CD4-positive, CD25-positive, alpha-beta regulatory T cell (primary cell): ENCODE measurements around the gene PLXNA4. TPM values are rescaled to one million over a fixed set of nuclear protein-coding genes. Genes with fewer than 3 reads are reported as not detected.

ENCODE experiments used
- ATAC-seq, 2 donors: fragments of 150-1000 bp; cut with Tn5 transposase; one replicate each; pipeline ENCODE4 v1.10.0; 2021; ENCODE audit warnings: low read depth in 2 of 2, moderate number of reproducible peaks in 2 of 2, moderate library complexity in 1 of 2
- DNase-seq, 3 donors: peaks; one replicate each; pipeline versions ENCODE4 v3.0.0 to v3.0.0-alpha.2; 2012 to 2022; ENCODE audit warnings: mixed read lengths in 1 of 3
- H3K27ac ChIP-seq: one replicate; pipeline ENCODE4 v1.7.0; 2013; ENCODE audit warnings: mild to moderate bottlenecking, low read length; ENCODE audit not compliant: insufficient read depth, poor library complexity, severe bottlenecking
- H3K27me3 ChIP-seq: one replicate; pipeline ENCODE4 v1.7.0; 2013; ENCODE audit warnings: low read length; ENCODE audit not compliant: control insufficient read depth, insufficient read depth
- H3K36me3 ChIP-seq: one replicate; pipeline ENCODE4 v1.7.0; 2013; ENCODE audit warnings: mild to moderate bottlenecking, low read length, moderate library complexity; ENCODE audit not compliant: control insufficient read depth, insufficient read depth
- H3K4me1 ChIP-seq: 2 replicates; pipeline ENCODE4 v1.7.0; 2013; ENCODE audit warnings: mild to moderate bottlenecking, low read length; ENCODE audit not compliant: insufficient read depth, control insufficient read depth, poor library complexity, severe bottlenecking
- H3K4me3 ChIP-seq: one replicate; pipeline ENCODE4 v1.7.0; 2013; ENCODE audit warnings: low read depth, mild to moderate bottlenecking, low read length, moderate library complexity
- H3K9me3 ChIP-seq, 2 experiments: 1 replicate in 1 of 2; 2 replicates in 1 of 2; pipeline ENCODE4 v1.7.0; 2013; ENCODE audit warnings: low read length in 2 of 2, mild to moderate bottlenecking in 1 of 2, moderate library complexity in 1 of 2; ENCODE audit not compliant: control insufficient read depth in 2 of 2
- H3K27ac Mint-ChIP-seq, 3 donors: one replicate each; pipeline ENCODE4 v1.8.0; 2020 to 2022; ENCODE audit warnings: mild to moderate bottlenecking in 3 of 3, mixed read lengths in 3 of 3, moderate library complexity in 2 of 3
- H3K27me3 Mint-ChIP-seq: one replicate; pipeline ENCODE4 v1.8.0; 2022; ENCODE audit warnings: mild to moderate bottlenecking, mixed read lengths
- H3K36me3 Mint-ChIP-seq: one replicate; pipeline ENCODE4 v1.8.0; 2020; ENCODE audit warnings: mixed read lengths
- H3K4me1 Mint-ChIP-seq, 4 donors: one replicate each; pipeline ENCODE4 v1.8.0; 2020 to 2022; ENCODE audit warnings: mixed read lengths in 4 of 4, mild to moderate bottlenecking in 1 of 4
- H3K4me3 Mint-ChIP-seq, 4 donors: one replicate each; pipeline ENCODE4 v1.8.0; 2020 to 2022; ENCODE audit warnings: mild to moderate bottlenecking in 4 of 4, mixed read lengths in 4 of 4, moderate library complexity in 3 of 4
- H3K9me3 Mint-ChIP-seq, 7 donors: one replicate each; pipeline ENCODE4 v1.8.0; 2020 to 2022; ENCODE audit warnings: mixed read lengths in 7 of 7, mild to moderate bottlenecking in 3 of 7, moderate library complexity in 2 of 7
- polyA plus RNA-seq, 4 donors: library from polyadenylated mRNA; unstranded; fragments of 300-500 nt; fragmentation: Illumina TruSeq; gene quantifications; one replicate each; pipeline ENCODE4 v1.2.3, GENCODE V29; 2021
- total RNA-seq: library from RNA; stranded (reverse); gene quantifications from one replicate; pipeline ENCODE4 v1.2.3, GENCODE V29; 2022

PLXNA4 gene
- total and polyA plus RNA-seq, 5 donors from 2014 or later: 0.27 TPM; not detected in 4

DNA sequence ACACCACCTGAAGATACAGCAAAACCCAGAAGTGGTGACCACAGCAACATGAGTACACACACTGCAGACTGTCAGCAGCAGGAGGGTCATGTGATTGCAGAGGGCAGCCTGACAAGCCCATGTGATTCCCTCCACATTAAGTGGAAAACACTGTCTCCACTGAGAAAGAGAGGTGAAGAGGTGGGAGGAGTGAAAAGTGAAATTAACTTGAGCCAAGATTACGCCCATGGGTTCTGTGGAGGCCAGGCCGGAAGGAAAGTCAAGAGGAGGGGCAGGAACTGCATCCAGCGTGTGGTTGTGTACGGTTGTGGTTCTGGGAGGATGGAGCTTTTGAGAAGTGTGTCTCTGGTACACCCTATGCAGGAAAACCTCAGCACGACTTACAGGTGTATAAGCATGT is 138.5 kb downstream of the PLXNA4 start:
- Histone ChIP-seq H3K4me1 (no peaks in the 10 kb centered on the region), H3K27me3 (no peaks in the 10 kb centered on the region), H3K4me3 (no peak overlapping the region), H3K27ac (no peak overlapping the region), H3K9me3 (no peaks in the 10 kb centered on the region), H3K36me3 (no peaks in the 10 kb centered on the region)
- peak in 1 of 2 donors; percentile 38 for ATAC-seq
- peak in 1 of 3 donors; percentile 66 for DNase-seq
- H3K27ac Mint-ChIP-seq: no peak overlapping the region
- peak overlapping the region in 1 of 4 donors; percentile 7 for H3K4me3 Mint-ChIP-seq
- no peaks in the 10 kb centered on the region for H3K36me3 Mint-ChIP-seq
- no peaks in the 10 kb centered on the region for H3K9me3 Mint-ChIP-seq
- H3K4me1 Mint-ChIP-seq: peaks cover 0 to 13% (median 5%) of the 10 kb centered on the region in 4 donors
- H3K27me3 Mint-ChIP-seq: peaks cover 4% of the 10 kb centered on the region

DNA sequence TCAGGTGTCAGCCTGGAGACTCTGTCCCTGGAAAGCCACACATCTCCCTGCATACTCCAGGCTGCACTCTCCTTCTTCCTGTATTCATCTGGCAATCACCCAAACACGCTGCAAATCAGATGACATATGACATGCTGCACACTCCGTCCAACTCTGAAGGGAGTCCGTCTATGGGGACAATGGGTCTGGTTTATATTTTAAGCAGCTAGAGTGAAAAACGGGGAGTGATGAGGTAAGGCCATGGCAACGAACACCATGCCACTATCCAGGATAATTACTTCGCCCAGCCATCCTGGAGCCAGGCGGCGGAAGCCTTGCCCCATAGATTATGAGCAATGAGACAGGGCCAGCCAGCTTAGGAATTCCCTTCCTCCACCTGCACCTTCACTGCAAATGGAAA is 140.1 kb downstream of the PLXNA4 start:
- H3K36me3 ChIP-seq: no peaks in the 10 kb centered on the region
- Mint-ChIP-seq H3K9me3 (no peaks in the 10 kb centered on the region), H3K27ac (no peak overlapping the region), H3K4me3 (no peak overlapping the region), H3K27me3 (peaks cover 4% of the 10 kb centered on the region), H3K36me3 (no peaks in the 10 kb centered on the region), H3K4me1 (peaks cover 0 to 24% (median 6%) of the 10 kb centered on the region in 4 donors)
- H3K27me3 ChIP-seq: no peaks in the 10 kb centered on the region
- ATAC-seq (no peak), DNase-seq (no peak)
- H3K9me3 ChIP-seq: no peaks in the 10 kb centered on the region
- no peaks in the 10 kb centered on the region for H3K4me1 ChIP-seq
- H3K27ac ChIP-seq: no peak overlapping the region
- H3K4me3 ChIP-seq: no peak overlapping the region

DNA sequence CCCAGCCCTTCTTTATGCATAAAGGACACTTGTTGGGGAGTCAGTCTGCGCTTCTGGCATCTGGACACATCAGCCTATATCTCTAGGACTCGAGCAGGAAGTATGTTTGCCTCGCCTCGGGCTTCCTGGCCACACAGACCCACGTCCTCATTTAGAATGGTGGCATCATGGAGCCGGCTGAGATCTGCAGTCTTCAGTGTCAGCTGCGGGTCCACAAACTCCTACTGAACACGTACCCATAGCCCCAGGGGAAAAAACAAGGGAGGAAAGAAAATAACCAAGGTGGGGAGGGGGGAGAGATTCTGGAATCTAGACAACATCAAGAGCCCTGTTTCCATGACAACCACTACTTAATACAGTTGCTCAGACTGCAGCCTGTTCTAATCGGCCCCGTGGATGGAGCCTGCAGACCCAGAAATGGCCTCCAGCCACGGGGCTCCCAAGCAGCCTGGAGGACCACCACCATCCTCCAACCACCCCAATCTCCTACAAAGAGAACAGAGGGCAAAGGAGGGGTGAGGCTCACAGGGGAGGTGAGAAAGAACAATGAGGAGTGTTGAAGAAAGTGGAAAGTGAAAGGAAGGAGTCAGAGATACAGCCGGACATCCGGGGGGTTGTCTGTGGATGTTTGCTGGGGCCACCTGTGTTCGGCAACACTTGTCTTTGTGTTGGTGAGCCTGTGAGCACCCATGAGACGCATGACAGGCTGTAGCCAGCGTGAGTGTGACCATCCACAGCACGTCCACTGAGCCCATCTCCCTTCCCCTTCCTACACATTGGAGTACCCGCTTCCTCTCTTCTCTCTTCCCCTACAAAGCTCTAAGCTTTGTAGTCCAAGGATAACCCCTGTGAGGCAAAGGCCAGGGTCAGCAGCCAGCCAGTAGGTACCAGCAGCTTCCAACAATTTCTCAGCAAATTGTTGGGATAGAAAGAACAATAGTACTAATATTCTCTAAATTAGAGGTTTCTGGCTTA is 141.0 kb downstream of the PLXNA4 start:
- ATAC-seq (no peak), DNase-seq (no peak)
- H3K27me3 ChIP-seq: no peaks in the 10 kb centered on the region
- H3K36me3 ChIP-seq: no peaks in the 10 kb centered on the region
- peaks cover 4% of the 10 kb centered on the region for H3K27me3 Mint-ChIP-seq
- H3K27ac ChIP-seq: no peak overlapping the region
- H3K4me1 ChIP-seq: no peaks in the 10 kb centered on the region
- peak overlapping the region in 1 of 4 donors; percentile 40 for H3K4me3 Mint-ChIP-seq
- H3K4me1 Mint-ChIP-seq: peaks cover 0 to 25% (median 7%) of the 10 kb centered on the region in 4 donors
- H3K9me3 ChIP-seq: no peaks in the 10 kb centered on the region
- no peaks in the 10 kb centered on the region for H3K9me3 Mint-ChIP-seq
- no peak overlapping the region for H3K27ac Mint-ChIP-seq
- H3K4me3 ChIP-seq: no peak overlapping the region
- no peaks in the 10 kb centered on the region for H3K36me3 Mint-ChIP-seq

DNA sequence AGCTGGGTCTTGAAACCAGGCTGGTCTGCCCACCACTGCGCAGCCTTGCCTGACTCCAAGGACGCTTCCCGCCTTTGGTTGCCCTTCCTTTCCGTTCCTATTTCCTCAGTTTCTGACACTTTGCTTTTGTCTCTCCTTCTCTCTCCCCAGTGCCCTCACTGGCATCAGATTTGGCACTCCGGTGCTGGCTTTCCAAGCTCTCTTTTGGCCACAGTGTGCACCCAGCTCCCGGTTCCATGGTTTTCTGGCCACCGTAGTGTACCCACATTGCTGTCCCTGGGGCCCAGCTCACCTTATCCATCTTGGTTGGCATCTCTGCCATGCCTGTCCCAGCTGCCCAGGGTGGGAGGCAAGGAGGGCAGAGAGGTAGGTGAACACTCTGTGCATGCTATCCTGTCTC is 142.2 kb downstream of the PLXNA4 start:
- Histone ChIP-seq H3K36me3 (no peaks in the 10 kb centered on the region), H3K27ac (no peak overlapping the region), H3K4me3 (no peak overlapping the region), H3K4me1 (no peaks in the 10 kb centered on the region), H3K27me3 (no peaks in the 10 kb centered on the region), H3K9me3 (no peaks in the 10 kb centered on the region)
- DNase-seq (no peak), ATAC-seq (no peak)
- Mint-ChIP-seq H3K4me3 (no peak overlapping the region), H3K36me3 (no peaks in the 10 kb centered on the region), H3K27me3 (peaks cover 4% of the 10 kb centered on the region), H3K9me3 (no peaks in the 10 kb centered on the region), H3K27ac (peak overlapping the region in 1 of 3 donors; percentile 68), H3K4me1 (peaks cover 0 to 25% (median 7%) of the 10 kb centered on the region in 4 donors)

DNA sequence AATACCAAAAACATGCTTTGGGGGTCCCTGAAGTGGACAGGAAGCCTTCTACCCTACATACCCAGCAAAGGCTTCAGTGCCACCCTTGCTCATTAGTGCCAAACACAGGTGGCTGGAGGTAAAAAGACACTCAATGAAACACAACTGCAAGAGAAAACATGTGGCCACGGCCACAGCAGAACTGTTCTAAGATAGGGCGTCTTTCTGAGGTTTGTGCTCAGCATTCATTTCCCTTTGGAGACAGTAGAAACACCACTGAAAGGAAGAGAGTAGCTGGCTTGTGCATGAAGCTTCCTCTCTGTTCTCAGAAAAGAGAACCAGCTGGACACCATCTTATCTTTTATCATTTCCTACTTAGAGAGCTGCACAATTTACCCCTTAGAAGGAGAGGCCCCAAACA is 143.0 kb downstream of the PLXNA4 start:
- Histone ChIP-seq H3K4me1 (no peaks in the 10 kb centered on the region), H3K27me3 (no peaks in the 10 kb centered on the region)
- DNase-seq: peak in 1 of 3 donors; percentile 55

DNA sequence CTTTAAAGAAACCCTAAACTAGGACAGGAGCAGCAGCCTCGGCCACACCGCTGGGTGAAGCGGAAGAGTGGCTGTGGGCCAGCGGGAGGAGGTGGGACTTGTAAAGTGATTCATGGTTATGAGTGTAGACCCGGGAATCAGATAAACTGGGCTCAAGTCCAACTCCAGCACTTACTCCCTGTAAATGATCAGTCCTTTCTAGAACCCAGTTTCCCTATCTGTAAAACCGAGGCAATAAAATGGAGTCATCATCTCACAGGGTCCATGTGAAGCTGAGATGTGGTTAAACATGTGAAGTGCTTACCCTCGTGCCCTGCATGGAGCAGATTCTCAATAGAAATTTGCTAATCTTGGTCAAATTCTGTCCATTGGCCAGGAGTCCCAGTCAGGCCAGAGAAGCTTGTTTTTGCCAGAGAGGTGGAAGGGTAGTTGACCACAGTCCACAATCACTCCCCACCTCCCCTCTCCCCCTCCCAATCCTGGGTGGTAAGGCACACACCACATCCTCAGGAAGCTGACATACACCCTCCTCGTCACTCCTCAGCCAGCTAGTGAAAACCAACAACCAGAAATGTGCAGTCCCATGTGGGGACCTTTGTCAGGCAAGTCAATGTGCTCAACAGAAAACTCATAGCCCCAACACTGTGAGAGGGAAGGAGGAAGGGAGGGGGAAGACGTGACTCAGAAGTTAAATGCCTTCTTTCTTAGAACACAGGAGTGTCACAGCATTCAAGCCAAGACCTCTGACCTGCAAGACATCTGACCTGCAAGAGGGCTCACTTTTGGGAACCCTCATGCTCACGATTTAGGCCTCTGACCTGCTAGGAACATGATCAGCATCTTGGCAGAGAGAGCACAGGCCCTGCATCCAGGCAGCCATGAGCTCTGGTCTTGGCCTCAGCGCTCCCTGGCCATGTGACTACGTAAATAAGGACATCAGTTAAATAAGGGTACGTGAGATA is 145.1 kb downstream of the PLXNA4 start:
- no peak overlapping the region for H3K27ac ChIP-seq
- no peaks in the 10 kb centered on the region for H3K27me3 Mint-ChIP-seq

More for the DNA sequence above, 143.0 kb downstream of the PLXNA4 start:
- Histone ChIP-seq H3K9me3 (no peaks in the 10 kb centered on the region), H3K36me3 (no peaks in the 10 kb centered on the region), H3K27ac (no peak overlapping the region), H3K4me3 (no peak overlapping the region)
- peaks cover 0 to 25% (median 7%) of the 10 kb centered on the region in 4 donors for H3K4me1 Mint-ChIP-seq
- no peak overlapping the region for H3K4me3 Mint-ChIP-seq
- H3K27me3 Mint-ChIP-seq: peaks cover 4% of the 10 kb centered on the region
- no peak overlapping the region for H3K27ac Mint-ChIP-seq
- H3K9me3 Mint-ChIP-seq: no peaks in the 10 kb centered on the region
- no peaks in the 10 kb centered on the region for H3K36me3 Mint-ChIP-seq
- no peak for ATAC-seq

DNA sequence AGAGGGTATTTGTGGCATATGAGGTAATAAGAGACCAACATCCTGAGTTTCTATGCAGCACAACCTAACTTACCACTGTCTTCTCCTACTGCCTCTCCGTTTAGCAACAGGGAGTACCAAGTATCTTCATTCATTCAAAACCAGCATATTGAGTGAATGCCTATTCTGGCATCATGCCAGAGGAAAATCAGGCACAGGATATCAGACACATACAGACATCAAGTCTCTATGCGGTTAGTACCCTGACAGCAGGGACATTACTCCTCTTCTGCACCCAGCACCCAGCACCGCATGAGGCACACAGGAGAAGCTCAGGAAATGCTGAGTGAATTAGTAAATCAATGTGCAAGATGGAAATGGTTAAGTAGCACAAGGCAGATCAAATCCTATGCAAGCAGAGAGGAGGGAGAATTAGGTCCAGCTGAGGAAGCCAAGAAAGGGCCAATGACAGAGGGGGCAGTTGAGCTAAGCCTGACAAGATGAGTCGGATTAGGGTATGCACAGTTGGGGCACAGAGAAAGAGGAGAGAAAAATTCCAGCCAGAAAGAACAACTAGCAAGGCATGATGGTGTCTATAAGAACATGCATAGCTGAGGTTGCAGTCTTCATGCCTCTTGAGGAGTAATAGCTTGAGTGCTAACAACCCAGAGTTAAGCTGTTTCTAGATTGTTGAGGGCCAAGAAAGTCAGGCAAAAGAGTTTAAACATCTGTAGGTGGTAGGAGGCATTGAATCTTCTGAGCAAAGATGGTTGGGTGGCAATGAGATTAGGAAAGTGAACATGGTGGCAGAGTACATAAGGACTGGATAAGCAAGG is 146.0 kb downstream of the PLXNA4 start:
- H3K9me3 ChIP-seq: no peaks in the 10 kb centered on the region
- no peak overlapping the region for H3K4me3 ChIP-seq
- H3K4me1 Mint-ChIP-seq: peaks cover 0 to 20% (median 2%) of the 10 kb centered on the region in 4 donors
- H3K9me3 Mint-ChIP-seq: no peaks in the 10 kb centered on the region
- no peaks in the 10 kb centered on the region for H3K36me3 ChIP-seq
- no peak for ATAC-seq
- no peaks in the 10 kb centered on the region for H3K27me3 ChIP-seq
- no peaks in the 10 kb centered on the region for H3K4me1 ChIP-seq
- DNase-seq: no peak
- H3K27ac ChIP-seq: no peak overlapping the region
- peaks cover 4% of the 10 kb centered on the region for H3K27me3 Mint-ChIP-seq
- no peaks in the 10 kb centered on the region for H3K36me3 Mint-ChIP-seq
- no peak overlapping the region for H3K4me3 Mint-ChIP-seq
- peak overlapping the region in 2 of 3 donors; percentile 6 to 21 for H3K27ac Mint-ChIP-seq

More for the DNA sequence above, 145.1 kb downstream of the PLXNA4 start:
- ATAC-seq: peak; percentile 55 to 59
- H3K9me3 Mint-ChIP-seq: no peaks in the 10 kb centered on the region
- H3K4me1 Mint-ChIP-seq: peaks cover 0 to 20% (median 2%) of the 10 kb centered on the region in 4 donors
- peak in 1 of 3 donors; percentile 80 for DNase-seq
- H3K27ac Mint-ChIP-seq: peak overlapping the region in 1 of 3 donors; percentile 21
- H3K36me3 Mint-ChIP-seq: no peaks in the 10 kb centered on the region
- H3K4me3 Mint-ChIP-seq: no peak overlapping the region
- no peaks in the 10 kb centered on the region for H3K27me3 ChIP-seq
- no peaks in the 10 kb centered on the region for H3K4me1 ChIP-seq
- no peaks in the 10 kb centered on the region for H3K36me3 ChIP-seq
- no peak overlapping the region for H3K4me3 ChIP-seq
- H3K9me3 ChIP-seq: no peaks in the 10 kb centered on the region
